Activated naive CD8-positive, alpha-beta T cell treated with anti-CD3 and anti-CD28 coated beads, Interleukin-2, amount 10 ng/mL, durations not matched to agents 7 days and 5 days (primary cell): ENCODE measurements around the gene ALDH8A1. TPM values are rescaled to one million over a fixed set of nuclear protein-coding genes. Genes with fewer than 3 reads are reported as not detected.
A peak's percentile ranks its signal among the peaks of the same experiment; 100 is the strongest.
"Not testable (repeated sequence)": the region's sequence is repeated elsewhere in the genome, so short reads cannot be mapped to it uniquely, and the experiment has no call there.

Experiments used
- ATAC-seq: fragments of 150-1000 bp; cut with Tn5 transposase; one replicate; pipeline ENCODE4 v1.10.0; 2021; ENCODE audit warnings: low read depth, moderate library complexity
- POLR2A ChIA-PET: fragments of 350-600 bp; sonication (Branson Sonifier 250); formaldehyde crosslinking; loops from one replicate; lab custom pipeline; 2021; ENCODE audit warnings: antibody characterized with exemption; lab: Charles Lee
- DNase-seq: peaks from one replicate; pipeline ENCODE4 v3.0.0; 2021
- H3K27ac Mint-ChIP-seq: one replicate; pipeline ENCODE4 v1.8.0; 2022; ENCODE audit warnings: mild to moderate bottlenecking, mixed read lengths
- H3K27me3 Mint-ChIP-seq: one replicate; pipeline ENCODE4 v1.8.0; 2022; ENCODE audit warnings: mild to moderate bottlenecking, moderate library complexity, mixed read lengths
- H3K36me3 Mint-ChIP-seq: one replicate; pipeline ENCODE4 v1.8.0; 2021; ENCODE audit warnings: mild to moderate bottlenecking, mixed read lengths
- H3K4me1 Mint-ChIP-seq: one replicate; pipeline ENCODE4 v1.8.0; 2021; ENCODE audit warnings: mixed read lengths
- H3K4me3 Mint-ChIP-seq: one replicate; pipeline ENCODE4 v1.8.0; 2022; ENCODE audit warnings: mild to moderate bottlenecking, moderate library complexity, mixed read lengths
- H3K9me3 Mint-ChIP-seq: one replicate; pipeline ENCODE4 v1.8.0; 2021; ENCODE audit warnings: mixed read lengths
- total RNA-seq, 2 experiments: library from RNA; stranded (reverse); gene quantifications; one replicate each; pipeline ENCODE4 v1.2.3, GENCODE V29; 2021

ALDH8A1 gene
- total RNA-seq, 2 experiments from 2014 or later, result 1.3 to 1.4 TPM

- Mint-ChIP-seq H3K36me3 (no peaks in the 10 kb centered on the region), H3K27ac (no peak overlapping the region), H3K27me3 (no peaks in the 10 kb centered on the region), H3K4me3 (no peak overlapping the region), H3K9me3 (no peaks in the 10 kb centered on the region), H3K4me1 (no peaks in the 10 kb centered on the region)
- no peak for ATAC-seq
- DNase-seq, result no peak
- POLR2A ChIA-PET, result no interaction called here
These were observed 29.5 kb downstream of the ALDH8A1 start for GRCh38 chr6:134920422-134920821.

GRCh38 chr6:134918418-134918961, 31.4 kb downstream of the ALDH8A1 start:
- no peaks in the 10 kb centered on the region for H3K27me3 Mint-ChIP-seq
- no peaks in the 10 kb centered on the region for H3K36me3 Mint-ChIP-seq
- DNase-seq, result no peak
- no peak overlapping the region for H3K4me3 Mint-ChIP-seq
- no peaks in the 10 kb centered on the region for H3K9me3 Mint-ChIP-seq
- ATAC-seq, result no peak
- POLR2A ChIA-PET, result no interaction called here
- no peaks in the 10 kb centered on the region for H3K4me1 Mint-ChIP-seq
- H3K27ac Mint-ChIP-seq, result no peak overlapping the region

- H3K4me1 Mint-ChIP-seq, result no peaks in the 10 kb centered on the region
- ATAC-seq, result no peak
- no peak overlapping the region for H3K4me3 Mint-ChIP-seq
- POLR2A ChIA-PET, result no interaction called here
- H3K27ac Mint-ChIP-seq, result no peak overlapping the region
- no peaks in the 10 kb centered on the region for H3K36me3 Mint-ChIP-seq
- DNase-seq, result no peak
- no peaks in the 10 kb centered on the region for H3K9me3 Mint-ChIP-seq
- H3K27me3 Mint-ChIP-seq, result peaks cover 12% of the 10 kb centered on the region
These were observed 38.4 kb downstream of the ALDH8A1 start for GRCh38 chr6:134911547-134911946.

- peaks cover 12% of the 10 kb centered on the region for H3K27me3 Mint-ChIP-seq
- POLR2A ChIA-PET, result no interaction called here
- H3K27ac Mint-ChIP-seq, result no peak overlapping the region
- no peaks in the 10 kb centered on the region for H3K9me3 Mint-ChIP-seq
- DNase-seq (no peak), ATAC-seq (no peak)
- H3K4me1 Mint-ChIP-seq, result no peaks in the 10 kb centered on the region
- no peaks in the 10 kb centered on the region for H3K36me3 Mint-ChIP-seq
- no peak overlapping the region for H3K4me3 Mint-ChIP-seq
These were observed 39.3 kb downstream of the ALDH8A1 start for GRCh38 chr6:134910593-134910935.

GRCh38 chr6:134909701-134910592, 40.0 kb downstream of the ALDH8A1 start:
- Mint-ChIP-seq H3K36me3 (no peaks in the 10 kb centered on the region), H3K4me3 (no peak overlapping the region), H3K4me1 (no peaks in the 10 kb centered on the region), H3K27me3 (peaks cover 12% of the 10 kb centered on the region), H3K9me3 (no peaks in the 10 kb centered on the region), H3K27ac (no peak overlapping the region)
- POLR2A ChIA-PET, result no interaction called here
- no peak for DNase-seq
- no peak for ATAC-seq

- Mint-ChIP-seq H3K27ac (no peak overlapping the region), H3K4me1 (no peaks in the 10 kb centered on the region), H3K9me3 (no peaks in the 10 kb centered on the region), H3K4me3 (no peak overlapping the region), H3K27me3 (peaks cover 12% of the 10 kb centered on the region), H3K36me3 (no peaks in the 10 kb centered on the region)
- no peak for DNase-seq
- POLR2A ChIA-PET, result no interaction called here
- ATAC-seq, result peak; percentile 52
These were observed 40.9 kb downstream of the ALDH8A1 start for GRCh38 chr6:134908906-134909516.

GRCh38 chr6:134904731-134905130, 45.2 kb downstream of the ALDH8A1 start:
- H3K27me3 Mint-ChIP-seq, DNase-seq, H3K4me3 Mint-ChIP-seq, H3K27ac Mint-ChIP-seq, H3K9me3 Mint-ChIP-seq, H3K36me3 Mint-ChIP-seq, ATAC-seq, POLR2A ChIA-PET, H3K4me1 Mint-ChIP-seq: not testable (repeated sequence)

- peaks cover 2% of the 10 kb centered on the region for H3K27me3 Mint-ChIP-seq
- POLR2A ChIA-PET, result no interaction called here
- H3K4me1 Mint-ChIP-seq, result no peaks in the 10 kb centered on the region
- ATAC-seq (no peak), DNase-seq (no peak)
- no peak overlapping the region for H3K4me3 Mint-ChIP-seq
- no peak overlapping the region for H3K27ac Mint-ChIP-seq
- no peaks in the 10 kb centered on the region for H3K36me3 Mint-ChIP-seq
- H3K9me3 Mint-ChIP-seq, result no peaks in the 10 kb centered on the region
These were observed 46.5 kb downstream of the ALDH8A1 start for GRCh38 chr6:134903448-134903847.

- DNase-seq (no peak), ATAC-seq (no peak)
- Mint-ChIP-seq H3K4me1 (no peaks in the 10 kb centered on the region), H3K36me3 (no peaks in the 10 kb centered on the region), H3K9me3 (no peaks in the 10 kb centered on the region), H3K4me3 (no peak overlapping the region), H3K27ac (no peak overlapping the region), H3K27me3 (no peaks in the 10 kb centered on the region)
- POLR2A ChIA-PET, result no interaction called here
These were observed 47.0 kb downstream of the ALDH8A1 start for GRCh38 chr6:134902936-134903335.

- Mint-ChIP-seq H3K4me3 (no peak overlapping the region), H3K4me1 (no peaks in the 10 kb centered on the region), H3K27ac (no peak overlapping the region), H3K36me3 (no peaks in the 10 kb centered on the region), H3K9me3 (no peaks in the 10 kb centered on the region), H3K27me3 (no peaks in the 10 kb centered on the region)
- POLR2A ChIA-PET, result no interaction called here
- DNase-seq (no peak), ATAC-seq (no peak)
These were observed 47.6 kb downstream of the ALDH8A1 start for GRCh38 chr6:134902074-134902861.

- ATAC-seq (no peak), DNase-seq (no peak)
- POLR2A ChIA-PET, result no interaction called here
- Mint-ChIP-seq H3K27ac (no peak overlapping the region), H3K9me3 (no peaks in the 10 kb centered on the region), H3K27me3 (no peaks in the 10 kb centered on the region), H3K36me3 (no peaks in the 10 kb centered on the region), H3K4me1 (no peaks in the 10 kb centered on the region), H3K4me3 (no peak overlapping the region)
These were observed 51.3 kb downstream of the ALDH8A1 start for GRCh38 chr6:134898575-134898974.

GRCh38 chr6:134898166-134898565, 51.7 kb downstream of the ALDH8A1 start:
- POLR2A ChIA-PET, H3K36me3 Mint-ChIP-seq, H3K9me3 Mint-ChIP-seq, H3K27ac Mint-ChIP-seq, ATAC-seq, DNase-seq, H3K4me3 Mint-ChIP-seq, H3K4me1 Mint-ChIP-seq, H3K27me3 Mint-ChIP-seq: not testable (repeated sequence)

GRCh38 chr6:134896910-134897309, 53.0 kb downstream of the ALDH8A1 start:
- H3K36me3 Mint-ChIP-seq, result no peaks in the 10 kb centered on the region
- no peaks in the 10 kb centered on the region for H3K27me3 Mint-ChIP-seq
- H3K9me3 Mint-ChIP-seq, result peaks cover 1% of the 10 kb centered on the region
- ATAC-seq, result no peak
- no peak for DNase-seq
- no peak overlapping the region for H3K4me3 Mint-ChIP-seq
- no peak overlapping the region for H3K27ac Mint-ChIP-seq
- POLR2A ChIA-PET, result no interaction called here
- no peaks in the 10 kb centered on the region for H3K4me1 Mint-ChIP-seq
